Activated CD8-positive, alpha-beta memory T cell treated with anti-CD3 and anti-CD28 coated beads for 24 hours (primary cell): Measurements from ENCODE around the gene MBD5.
A peak's percentile ranks its signal among the peaks of the same experiment; 100 is the strongest.

Experiments used
- DNase-seq: peaks from one replicate; pipeline ENCODE4 v3.0.0-alpha.2; 2020

MBD5 gene

GRCh38 chr2:148130581-148130980, 109.7 kb downstream of the MBD5 start:
- no peak for DNase-seq

GRCh38 chr2:148132412-148132811, 111.5 kb downstream of the MBD5 start:
- DNase-seq = no peak

GRCh38 chr2:148135705-148136104, 114.8 kb downstream of the MBD5 start:
- no peak for DNase-seq

GRCh38 chr2:148136441-148136840, 115.5 kb downstream of the MBD5 start:
- DNase-seq = no peak

- no peak for DNase-seq
Observed at GRCh38 chr2:148161909-148162435, 141.1 kb downstream of the MBD5 start.

- DNase-seq = no peak
Observed at GRCh38 chr2:148162871-148163270, 142.0 kb downstream of the MBD5 start.

- DNase-seq = no peak
Observed at GRCh38 chr2:148165975-148166374, 145.1 kb downstream of the MBD5 start.

GRCh38 chr2:148167241-148167766, 146.4 kb downstream of the MBD5 start:
- no peak for DNase-seq

GRCh38 chr2:148167855-148168254, 147.0 kb downstream of the MBD5 start:
- DNase-seq = no peak

- no peak for DNase-seq
Observed at GRCh38 chr2:148172131-148172753, 151.4 kb downstream of the MBD5 start.

- no peak for DNase-seq
Observed at GRCh38 chr2:148173168-148173567, 152.3 kb downstream of the MBD5 start.

GRCh38 chr2:148177559-148177958, 156.7 kb downstream of the MBD5 start:
- no peak for DNase-seq

GRCh38 chr2:148179724-148180123, 158.8 kb downstream of the MBD5 start:
- DNase-seq = no peak

GRCh38 chr2:148184976-148185375, 164.1 kb downstream of the MBD5 start:
- no peak for DNase-seq

- DNase-seq = no peak
Observed at GRCh38 chr2:148194882-148195281, 174.0 kb downstream of the MBD5 start.

- peak; percentile 70 for DNase-seq
Observed at GRCh38 chr2:148201075-148202004, 180.4 kb downstream of the MBD5 start.

- DNase-seq = no peak
Observed at GRCh38 chr2:148202237-148202636, 181.3 kb downstream of the MBD5 start.

- no peak for DNase-seq
Observed at GRCh38 chr2:148207111-148207510, 186.2 kb downstream of the MBD5 start.

GRCh38 chr2:148209603-148210002, 188.7 kb downstream of the MBD5 start:
- no peak for DNase-seq

GRCh38 chr2:148218326-148219075, 197.6 kb downstream of the MBD5 start:
- DNase-seq = no peak

GRCh38 chr2:148221166-148221565, 200.3 kb downstream of the MBD5 start:
- no peak for DNase-seq

- DNase-seq = no peak
Observed at GRCh38 chr2:148221926-148222325, 201.0 kb downstream of the MBD5 start.

- DNase-seq = no peak
Observed at GRCh38 chr2:148231858-148232257, 211.0 kb downstream of the MBD5 start.
